Gastroesophageal sphincter (tissue), 4 donors: ENCODE data around the gene CDC42. TPM values are rescaled to one million over a fixed set of nuclear protein-coding genes. Genes with fewer than 3 reads are reported as not detected.

Experiments used
- ATAC-seq: fragments of 150-250 bp; one replicate; pipeline ENCODE4 v1.9.1; 2016; ENCODE audit warnings: mild to moderate bottlenecking, moderate library complexity
- H3K27ac ChIP-seq, 4 donors: fragments of 200-600 bp; sonication (generic) in 3 of 4; 1 replicate in 3 of 4; 2 replicates in 1 of 4; pipeline ENCODE4 v1.5.1; 2016 to 2019
- H3K27me3 ChIP-seq: fragments of 200-600 bp; sonication (generic); one replicate; pipeline ENCODE4 v1.5.1; 2019
- H3K36me3 ChIP-seq, 2 donors: fragments of 200-600 bp; sonication (generic); one replicate each; pipeline ENCODE4 v1.5.1; 2019; ENCODE audit warnings: control low read depth in 1 of 2
- H3K4me1 ChIP-seq, 3 donors: fragments of 200-600 bp; sonication (generic); 1 replicate in 2 of 3; 2 replicates in 1 of 3; pipeline ENCODE4 v1.5.1; 2016 to 2019; ENCODE audit warnings: control low read depth in 2 of 3
- H3K4me3 ChIP-seq, 2 donors: fragments of 200-600 bp; sonication (generic); one replicate each; pipeline ENCODE4 v1.5.1; 2019; ENCODE audit warnings: mild to moderate bottlenecking in 1 of 2, moderate library complexity in 1 of 2
- H3K9me3 ChIP-seq, 3 donors: fragments of 200-600 bp; sonication (generic); one replicate each; pipeline ENCODE4 v1.5.1; 2017 to 2019; ENCODE audit warnings: control low read depth in 2 of 3
- EP300 ChIP-seq: sonication (generic); formaldehyde crosslinking; IDR thresholded peaks from one replicate; pipeline ENCODE4 v1.6.1; 2017; ENCODE audit warnings: antibody characterized with exemption, mild to moderate bottlenecking
- POLR2A ChIP-seq, 2 donors: fragments of 450-650 bp; IDR thresholded peaks; one replicate each; pipeline ENCODE4 v1.6.1; 2017; ENCODE audit warnings: antibody characterized with exemption in 2 of 2, mild to moderate bottlenecking in 2 of 2, moderate library complexity in 1 of 2
- POLR2AphosphoS5 ChIP-seq: sonication (generic); formaldehyde crosslinking; IDR thresholded peaks from one replicate; pipeline ENCODE4 v1.6.1; 2017; ENCODE audit warnings: antibody characterized with exemption
- WGBS, 2 donors: methylation state at CpG; one replicate each; pipeline ENCODE4 v1.1.5; 2018; ENCODE audit warnings: low coverage in 1 of 2; 5-methylcytosine and 5-hydroxymethylcytosine counted together
- total RNA-seq, 4 donors: library from RNA; depleted of rRNA; stranded (reverse); fragments of >200 nt; gene quantifications; one replicate each; pipeline ENCODE4 v1.1.0, GENCODE V29; 2016
- TF ChIP-seq, protein P1 (sequence below), 4 experiments: fragments of 200-600 bp in 2 of 4; fragments of 450-650 bp in 2 of 4; sonication (generic) in 1 of 4; IDR thresholded peaks; one replicate each; pipeline ENCODE4 v1.5.1; 2017 to 2019; ENCODE audit warnings: antibody characterized with exemption in 4 of 4, mild to moderate bottlenecking in 2 of 4, moderate library complexity in 2 of 4

The CDC42 gene
- total RNA-seq, 4 donors from 2014 or later = 190 to 309 (median 205) TPM

DNA sequence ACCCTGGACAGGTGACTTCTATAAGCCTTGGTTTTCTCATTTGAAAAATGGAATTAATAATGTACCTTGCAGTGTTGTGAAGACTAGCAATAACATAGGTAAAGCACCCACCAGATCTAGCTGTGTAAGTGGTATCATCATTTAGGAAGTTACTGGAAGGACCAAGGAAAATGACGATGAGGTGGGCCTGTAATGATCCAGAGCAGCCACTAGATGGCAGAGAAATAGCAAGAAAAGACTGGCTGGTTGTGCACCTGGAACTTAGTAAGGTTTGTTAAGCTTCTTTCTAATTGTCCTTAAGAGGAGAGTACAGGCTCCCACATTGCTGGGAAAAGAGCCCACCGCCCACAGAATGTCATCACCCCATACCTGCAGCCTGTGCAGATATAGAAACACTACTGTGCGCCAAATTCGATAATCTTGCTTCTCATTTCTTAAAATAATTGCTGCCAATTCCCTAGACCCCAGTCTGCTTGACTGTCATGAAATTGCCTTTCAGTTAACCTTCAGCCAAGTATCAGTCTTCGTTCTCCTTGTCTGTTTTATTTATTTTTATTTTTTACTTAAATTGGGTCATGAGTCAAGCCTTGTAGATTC lies 53.2 kb downstream of the CDC42 start:
- H3K27ac ChIP-seq = no peak overlapping the region
- H3K4me1 ChIP-seq = peaks cover 0 to 54% (median 0%) of the 10 kb centered on the region in 3 donors
- TF ChIP-seq EP300 (no peak), POLR2AphosphoS5 (peak; percentile 10), POLR2A (IDR thresholded peaks at IDR 0.05) (no peak)
- TF ChIP-seq, protein P1, sequence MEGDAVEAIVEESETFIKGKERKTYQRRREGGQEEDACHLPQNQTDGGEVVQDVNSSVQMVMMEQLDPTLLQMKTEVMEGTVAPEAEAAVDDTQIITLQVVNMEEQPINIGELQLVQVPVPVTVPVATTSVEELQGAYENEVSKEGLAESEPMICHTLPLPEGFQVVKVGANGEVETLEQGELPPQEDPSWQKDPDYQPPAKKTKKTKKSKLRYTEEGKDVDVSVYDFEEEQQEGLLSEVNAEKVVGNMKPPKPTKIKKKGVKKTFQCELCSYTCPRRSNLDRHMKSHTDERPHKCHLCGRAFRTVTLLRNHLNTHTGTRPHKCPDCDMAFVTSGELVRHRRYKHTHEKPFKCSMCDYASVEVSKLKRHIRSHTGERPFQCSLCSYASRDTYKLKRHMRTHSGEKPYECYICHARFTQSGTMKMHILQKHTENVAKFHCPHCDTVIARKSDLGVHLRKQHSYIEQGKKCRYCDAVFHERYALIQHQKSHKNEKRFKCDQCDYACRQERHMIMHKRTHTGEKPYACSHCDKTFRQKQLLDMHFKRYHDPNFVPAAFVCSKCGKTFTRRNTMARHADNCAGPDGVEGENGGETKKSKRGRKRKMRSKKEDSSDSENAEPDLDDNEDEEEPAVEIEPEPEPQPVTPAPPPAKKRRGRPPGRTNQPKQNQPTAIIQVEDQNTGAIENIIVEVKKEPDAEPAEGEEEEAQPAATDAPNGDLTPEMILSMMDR (IDR thresholded peaks at IDR 0.05) = peak in 3 of 4 experiments; percentile 72 to 81 (median 75)
- WGBS, 2 donors = 60 to 63% methylated on average over 4 to 5 of the region's 5 CpGs
- H3K9me3 ChIP-seq = no peaks in the 10 kb centered on the region
- H3K27me3 ChIP-seq = no peaks in the 10 kb centered on the region
- no peak for ATAC-seq
- peaks cover 0 to 24% of the 10 kb centered on the region in 2 donors for H3K36me3 ChIP-seq
- no peak overlapping the region for H3K4me3 ChIP-seq

DNA sequence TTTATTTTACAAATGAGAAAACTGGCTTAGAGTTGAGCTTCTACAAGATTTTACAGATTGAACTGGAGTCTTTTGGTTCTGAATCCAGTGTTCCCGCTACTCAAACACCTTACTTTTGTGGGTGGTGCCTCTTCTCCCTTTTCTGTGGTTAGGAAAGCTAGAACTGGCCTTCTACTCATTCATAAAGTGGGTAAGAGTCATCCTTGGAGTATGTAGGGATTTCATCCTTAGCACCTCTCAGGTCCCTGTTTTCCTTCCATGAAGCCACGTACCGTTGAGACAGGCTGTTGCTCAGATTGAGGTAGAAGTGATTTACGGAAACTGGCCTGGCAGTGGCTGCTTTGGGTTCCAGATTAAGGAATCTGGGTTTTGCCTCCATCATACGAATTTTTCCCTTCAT lies 54.6 kb downstream of the CDC42 start:
- Histone ChIP-seq H3K27ac (no peak overlapping the region), H3K4me3 (no peak overlapping the region), H3K4me1 (peaks cover 0 to 55% (median 0%) of the 10 kb centered on the region in 3 donors), H3K27me3 (no peaks in the 10 kb centered on the region), H3K36me3 (peaks cover 0 to 29% of the 10 kb centered on the region in 2 donors), H3K9me3 (no peaks in the 10 kb centered on the region)
- WGBS, 2 donors = 86 to 89% methylated on average over 2 to 5 of the region's 5 CpGs
- no peak for ATAC-seq
- no peak for TF ChIP-seq POLR2A (IDR thresholded peaks at IDR 0.05)
- no peak for TF ChIP-seq POLR2AphosphoS5
- TF ChIP-seq, protein P1 (IDR thresholded peaks at IDR 0.05) = no peak
- TF ChIP-seq EP300 = no peak

DNA sequence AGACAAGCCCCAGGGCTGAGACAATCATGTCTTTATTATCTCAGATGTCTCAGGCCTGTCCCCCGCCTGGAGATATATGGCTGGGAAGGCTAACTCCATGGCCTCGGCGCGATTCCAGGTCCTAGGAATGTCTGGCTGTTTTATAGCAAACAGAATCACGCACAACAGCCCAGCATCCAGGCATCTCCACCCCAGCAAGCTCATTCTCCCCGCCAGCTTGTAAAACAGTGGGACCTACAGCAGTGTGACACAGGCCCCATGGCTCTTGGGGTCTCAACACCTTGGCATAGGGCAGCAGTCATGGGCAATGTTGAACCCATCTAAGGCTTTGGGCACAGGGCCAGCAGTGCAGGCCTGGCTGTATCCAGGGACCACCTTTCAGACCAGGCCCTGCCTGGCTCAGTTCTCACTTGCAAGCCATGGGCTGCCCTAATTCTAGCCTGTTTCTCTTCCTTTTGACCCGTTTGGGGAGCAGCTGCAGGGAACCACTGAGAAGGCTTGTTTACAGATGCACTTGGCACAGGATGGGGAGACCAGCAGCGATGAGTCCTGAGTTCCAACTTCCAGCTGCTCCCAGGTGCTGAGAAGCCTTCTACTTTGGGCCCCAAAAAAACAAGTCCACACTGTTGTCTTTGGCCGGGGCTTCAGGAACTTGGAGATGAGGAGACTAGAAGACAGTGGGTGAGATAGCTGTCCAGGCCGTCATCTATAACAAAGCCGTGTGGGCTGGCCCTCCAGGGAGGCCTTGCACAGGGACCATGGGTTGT lies 56.0 kb downstream of the CDC42 start:
- no peak overlapping the region for H3K4me3 ChIP-seq
- no peaks in the 10 kb centered on the region for H3K9me3 ChIP-seq
- H3K27ac ChIP-seq = no peak overlapping the region
- peaks cover 0 to 42% of the 10 kb centered on the region in 2 donors for H3K36me3 ChIP-seq
- H3K27me3 ChIP-seq = no peaks in the 10 kb centered on the region
- peaks cover 0 to 57% (median 0%) of the 10 kb centered on the region in 3 donors for H3K4me1 ChIP-seq
- no peak for TF ChIP-seq EP300
- 20 to 36% methylated on average over 1 to 3 of the region's 11 CpGs for WGBS, 2 donors
- ATAC-seq = peak; percentile 37

DNA sequence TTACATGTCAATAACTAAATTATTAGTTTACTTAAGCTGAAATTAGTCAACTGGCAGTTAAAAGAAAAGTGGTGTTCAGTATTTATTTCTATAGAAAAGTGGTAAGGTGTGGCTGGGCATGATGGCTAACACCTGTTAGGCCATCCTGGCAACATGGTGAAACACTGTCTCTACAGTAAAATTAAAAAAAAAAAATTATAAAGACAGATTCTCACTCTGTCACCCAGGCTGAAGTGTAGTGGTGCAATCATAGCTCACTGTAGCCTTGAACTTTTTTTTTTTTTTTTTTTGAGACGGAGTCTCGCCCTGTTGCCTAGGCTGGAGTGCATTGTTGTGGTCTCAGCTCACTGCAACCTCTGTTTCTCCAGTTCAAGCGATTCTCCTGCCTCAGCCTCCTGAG lies 57.5 kb downstream of the CDC42 start:
- no peak for TF ChIP-seq POLR2AphosphoS5
- Histone ChIP-seq H3K4me1 (peaks cover 0 to 65% (median 9%) of the 10 kb centered on the region in 3 donors), H3K4me3 (no peak overlapping the region), H3K27ac (no peak overlapping the region), H3K36me3 (peaks cover 0 to 39% of the 10 kb centered on the region in 2 donors), H3K9me3 (no peaks in the 10 kb centered on the region), H3K27me3 (no peaks in the 10 kb centered on the region)
- no peak for ATAC-seq
- 92% methylated on average over 3 of the region's 3 CpGs; no CpG with 5 or more reads in 1 of the 2 donors for WGBS, 2 donors

DNA sequence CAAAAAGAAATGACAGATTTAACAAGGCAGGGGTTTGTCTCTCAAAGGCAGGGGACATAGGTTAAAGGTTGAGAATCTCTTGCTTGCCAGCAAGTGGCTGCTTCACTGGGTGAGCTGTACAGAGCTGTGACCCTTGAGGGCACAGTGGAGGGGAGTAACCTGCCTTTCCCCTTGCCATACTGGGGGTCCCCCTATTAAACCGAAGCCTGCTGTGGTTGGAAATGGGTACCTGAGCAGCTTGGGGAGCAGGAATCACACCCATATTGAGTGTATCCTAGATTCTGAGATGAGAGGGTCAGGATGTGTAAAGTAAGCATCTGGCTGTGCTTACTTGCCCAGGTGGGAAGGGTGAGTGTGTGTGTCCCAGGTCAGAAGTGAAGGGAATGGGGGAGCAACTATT lies 58.6 kb downstream of the CDC42 start:
- no peak overlapping the region for H3K4me3 ChIP-seq
- TF ChIP-seq EP300 (no peak), POLR2AphosphoS5 (no peak), POLR2A (IDR thresholded peaks at IDR 0.05) (no peak)
- TF ChIP-seq, protein P1 (IDR thresholded peaks at IDR 0.05) = no peak
- no peak overlapping the region for H3K27ac ChIP-seq
- 89% methylated on average over 1 of the region's 1 CpG; no CpG with 5 or more reads in 1 of the 2 donors for WGBS, 2 donors
- peaks cover 0 to 36% of the 10 kb centered on the region in 2 donors for H3K36me3 ChIP-seq
- no peaks in the 10 kb centered on the region for H3K9me3 ChIP-seq
- ATAC-seq = no peak
- no peaks in the 10 kb centered on the region for H3K27me3 ChIP-seq
- peaks cover 0 to 74% (median 9%) of the 10 kb centered on the region in 3 donors for H3K4me1 ChIP-seq
